Mesenchymal stem cell (in vitro differentiated cells and primary cell): ENCODE data around the gene ENO1.

Source experiments
- DNase-seq: peaks from one replicate; pipeline ENCODE4 v3.0.0-alpha.2; 2013
- H2AFZ ChIP-seq: one replicate; pipeline ENCODE4 v1.6.1; 2013; ENCODE audit warnings: low read depth, mild to moderate bottlenecking, control low read depth, inconsistent platforms, low read length, moderate library complexity
- H2AK5ac ChIP-seq: 2 replicates; pipeline ENCODE4 v1.6.1; 2013; ENCODE audit warnings: low read length, moderate library complexity, mild to moderate bottlenecking, inconsistent platforms; ENCODE audit not compliant: severe bottlenecking
- H2BK120ac ChIP-seq: one replicate; pipeline ENCODE4 v1.6.1; 2013; ENCODE audit warnings: low read depth, mild to moderate bottlenecking, inconsistent platforms, low read length, moderate library complexity
- H2BK12ac ChIP-seq, 2 experiments: one replicate each; pipeline ENCODE4 v1.6.1; 2013; ENCODE audit warnings: inconsistent platforms in 2 of 2, low read length in 2 of 2, mild to moderate bottlenecking in 2 of 2, moderate library complexity in 2 of 2, control low read depth in 1 of 2
- H2BK15ac ChIP-seq: one replicate; pipeline ENCODE4 v1.6.1; 2013; ENCODE audit warnings: mild to moderate bottlenecking, low read depth, inconsistent platforms; ENCODE audit not compliant: poor library complexity, severe bottlenecking
- H2BK5ac ChIP-seq: 2 replicates; pipeline ENCODE4 v1.6.1; 2013; ENCODE audit warnings: low read depth, mild to moderate bottlenecking, low read length, control low read depth, inconsistent platforms; ENCODE audit not compliant: poor library complexity, severe bottlenecking
- H3K14ac ChIP-seq, 2 experiments: one replicate each; pipeline ENCODE4 v1.6.1; 2013; ENCODE audit warnings: inconsistent platforms in 2 of 2, low read length in 2 of 2, control low read depth in 1 of 2, mild to moderate bottlenecking in 1 of 2, moderate library complexity in 1 of 2
- H3K18ac ChIP-seq, 2 experiments: one replicate each; pipeline ENCODE4 v1.6.1; 2013; ENCODE audit warnings: inconsistent platforms in 2 of 2, low read length in 2 of 2, control low read depth in 1 of 2, low read depth in 1 of 2, mild to moderate bottlenecking in 1 of 2
- H3K23ac ChIP-seq, 2 experiments: one replicate each; pipeline ENCODE4 v1.6.1; 2013; ENCODE audit warnings: inconsistent platforms in 2 of 2, low read length in 2 of 2, mild to moderate bottlenecking in 2 of 2, moderate library complexity in 2 of 2, control low read depth in 1 of 2
- H3K27ac ChIP-seq: 2 replicates; pipeline ENCODE4 v1.5.1; 2013; ENCODE audit warnings: mild to moderate bottlenecking, moderate library complexity, low read length, control low read depth, inconsistent platforms; ENCODE audit not compliant: poor library complexity, severe bottlenecking
- H3K27me3 ChIP-seq, 2 experiments: 2 replicates each; pipeline versions ENCODE4 v1.6.1 to v1.7.0; 2013; ENCODE audit warnings: low read length in 2 of 2, mild to moderate bottlenecking in 2 of 2, moderate library complexity in 2 of 2, control low read depth in 1 of 2, inconsistent platforms in 1 of 2; ENCODE audit not compliant: control insufficient read depth in 1 of 2, insufficient read depth in 1 of 2
- H3K36me3 ChIP-seq, 2 experiments: 2 replicates each; pipeline versions ENCODE4 v1.6.1 to v1.7.0; 2013; ENCODE audit warnings: low read length in 2 of 2, control low read depth in 1 of 2, inconsistent platforms in 1 of 2, low read depth in 1 of 2, mild to moderate bottlenecking in 1 of 2; ENCODE audit not compliant: insufficient read depth in 2 of 2, control insufficient read depth in 1 of 2
- H3K4ac ChIP-seq, 2 experiments: one replicate each; pipeline ENCODE4 v1.6.1; 2013; ENCODE audit warnings: inconsistent platforms in 2 of 2, low read length in 2 of 2, mild to moderate bottlenecking in 2 of 2, moderate library complexity in 2 of 2, control low read depth in 1 of 2, low read depth in 1 of 2
- H3K4me1 ChIP-seq: 2 replicates; pipeline ENCODE4 v1.6.1; 2013; ENCODE audit warnings: low read depth, low read length, control low read depth; ENCODE audit not compliant: control insufficient read depth, insufficient read depth
- H3K4me2 ChIP-seq: 2 replicates; pipeline ENCODE4 v1.6.1; 2013; ENCODE audit warnings: low read length, mild to moderate bottlenecking, inconsistent platforms; ENCODE audit not compliant: poor library complexity, severe bottlenecking
- H3K4me3 ChIP-seq, 2 experiments: 2 replicates each; pipeline versions ENCODE4 v1.5.1 to v1.7.0; 2013; ENCODE audit warnings: low read length in 2 of 2, mild to moderate bottlenecking in 2 of 2, control low read depth in 1 of 2, low read depth in 1 of 2; ENCODE audit not compliant: insufficient read depth in 1 of 2
- H3K79me1 ChIP-seq: replicated peaks from 2 replicates; pipeline ENCODE4 v1.6.1; 2013; ENCODE audit warnings: mild to moderate bottlenecking, control low read depth, low read length, inconsistent platforms; ENCODE audit not compliant: poor library complexity, severe bottlenecking
- H3K9ac ChIP-seq: 2 replicates; pipeline ENCODE4 v1.7.0; 2013; ENCODE audit warnings: mild to moderate bottlenecking, low read length, moderate library complexity
- H3K9me3 ChIP-seq: 2 replicates; pipeline ENCODE4 v1.7.0; 2013; ENCODE audit warnings: mild to moderate bottlenecking, low read length; ENCODE audit not compliant: control insufficient read depth
- H4K8ac ChIP-seq: one replicate; pipeline ENCODE4 v1.6.1; 2013; ENCODE audit warnings: inconsistent platforms, mild to moderate bottlenecking, low read length, moderate library complexity
- H4K91ac ChIP-seq: one replicate; pipeline ENCODE4 v1.6.1; 2013; ENCODE audit warnings: mild to moderate bottlenecking, low read length, inconsistent platforms
- WGBS: methylation state at CpG from one replicate; pipeline ENCODE4 v1.1.7; 2013; ENCODE audit warnings: mixed read lengths; 5-methylcytosine and 5-hydroxymethylcytosine counted together

Gene ENO1

DNA sequence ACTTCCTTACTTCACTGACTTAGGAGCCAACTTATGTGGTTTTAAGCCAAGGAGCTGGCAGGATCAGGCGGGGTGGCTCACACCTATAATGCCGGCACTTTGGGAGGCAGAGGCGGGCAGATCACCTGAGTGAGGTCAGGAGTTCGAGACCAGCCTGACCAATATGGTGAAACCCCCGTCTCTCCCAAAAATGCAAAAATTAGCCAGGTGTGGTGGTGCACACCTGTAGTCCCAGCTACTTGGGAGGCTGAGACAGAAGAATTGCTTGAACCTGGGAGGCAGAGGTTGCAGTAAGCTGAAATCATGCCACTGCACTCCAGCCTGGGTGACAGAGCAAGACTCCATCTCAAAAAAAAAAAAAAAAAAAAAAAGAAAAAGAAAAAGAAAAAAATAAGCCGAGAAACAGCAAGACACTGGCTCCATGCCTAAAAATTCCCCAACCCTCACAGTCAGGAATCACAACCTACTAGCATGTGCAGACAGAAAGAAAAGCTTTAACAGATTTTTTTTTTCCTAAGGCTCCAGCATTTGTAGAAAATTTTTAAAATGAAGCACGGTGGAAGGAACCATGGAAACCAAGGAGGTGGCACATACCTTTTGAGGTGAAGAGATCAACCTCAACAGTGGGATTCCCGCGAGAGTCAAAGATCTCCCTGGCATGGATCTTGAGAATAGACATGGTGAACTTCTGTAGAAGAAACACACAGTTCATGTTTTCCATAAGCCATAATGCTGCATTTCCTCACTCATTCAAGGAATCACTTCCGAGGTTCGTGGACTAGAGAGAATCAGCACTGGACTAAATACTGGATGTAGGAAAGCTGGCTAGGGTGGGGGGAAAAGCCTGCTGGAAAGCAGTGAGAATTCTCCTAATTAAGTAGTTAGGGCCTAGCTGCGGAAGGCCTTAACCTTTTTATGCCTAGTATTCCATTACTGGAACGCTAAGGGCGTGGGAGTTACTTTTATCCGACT lies 4.0 kb downstream of the ENO1 start:
- H2BK120ac ChIP-seq = no peak overlapping the region
- no peak for DNase-seq
- H2AK5ac ChIP-seq = no peak overlapping the region
- no peak overlapping the region for H3K14ac ChIP-seq
- peaks cover 42 to 66% of the 10 kb centered on the region in 2 experiments for H3K36me3 ChIP-seq
- no peak overlapping the region for H3K4ac ChIP-seq
- H3K27me3 ChIP-seq = no peaks in the 10 kb centered on the region
- peak overlapping the region; percentile 25 for H3K4me2 ChIP-seq
- H3K9ac ChIP-seq = peak overlapping the region; percentile 97
- no peaks in the 10 kb centered on the region for H3K9me3 ChIP-seq
- H3K23ac ChIP-seq = no peak overlapping the region
- H2BK5ac ChIP-seq = no peak overlapping the region
- peak overlapping the region; percentile 48 for H4K8ac ChIP-seq
- peak overlapping the region in 1 of 2 experiments; percentile 91 for H3K4me3 ChIP-seq
- no peaks in the 10 kb centered on the region for H3K79me1 ChIP-seq
- WGBS = 84% methylated on average over 13 of the region's 15 CpGs
- no peak overlapping the region for H4K91ac ChIP-seq
- peak overlapping the region; percentile 85 for H3K27ac ChIP-seq
- H3K4me1 ChIP-seq = peaks cover 42% of the 10 kb centered on the region
- no peak overlapping the region for H2AFZ ChIP-seq
- H2BK12ac ChIP-seq = no peak overlapping the region
- peak overlapping the region; percentile 11 to 37 for H3K18ac ChIP-seq
- no peak overlapping the region for H2BK15ac ChIP-seq

DNA sequence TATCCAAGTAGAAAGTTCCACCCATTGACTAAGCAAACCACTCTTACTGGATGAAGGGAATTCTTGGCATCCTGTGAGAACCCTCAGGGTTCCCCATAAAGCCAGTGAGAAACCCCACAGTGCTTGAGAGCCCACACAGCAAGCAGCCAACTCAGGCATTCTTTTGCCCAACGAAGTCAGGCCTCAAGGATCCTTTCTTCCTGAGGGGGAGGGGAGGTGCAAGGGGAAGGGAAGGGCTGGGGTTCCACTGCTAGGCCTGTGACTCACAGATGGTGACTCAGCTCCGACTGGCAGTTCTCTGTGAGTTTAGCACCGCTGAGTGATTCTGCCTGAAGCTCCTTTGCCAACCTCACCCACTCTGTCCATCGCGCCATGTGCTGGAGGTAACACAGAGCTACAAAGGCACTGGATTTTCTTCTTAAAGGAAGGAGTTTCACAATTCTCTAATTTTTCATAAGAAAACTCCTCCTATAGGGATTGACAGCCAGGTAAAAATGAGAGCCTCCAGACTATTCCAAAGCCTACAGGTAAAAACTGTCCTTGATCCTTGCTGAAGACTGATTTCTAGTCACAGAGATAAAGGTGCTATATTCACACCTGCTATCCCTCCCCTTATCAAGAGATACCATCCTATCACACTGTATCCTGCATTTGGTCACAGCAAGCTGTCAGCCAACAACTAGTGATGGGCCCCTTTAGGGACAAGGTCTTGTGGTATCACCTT lies 4.8 kb downstream of the ENO1 start:
- WGBS = 1% methylated on average over 5 of the region's 5 CpGs
- Histone ChIP-seq H3K4me3 (peak overlapping the region in 1 of 2 experiments; percentile 49), H2BK15ac (no peak overlapping the region), H3K79me1 (no peaks in the 10 kb centered on the region), H4K91ac (no peak overlapping the region), H4K8ac (peak overlapping the region; percentile 48), H3K18ac (no peak overlapping the region), H3K4me2 (no peak overlapping the region), H2AFZ (no peak overlapping the region), H3K23ac (no peak overlapping the region), H3K9ac (peak overlapping the region; percentile 48), H3K4me1 (peaks cover 41% of the 10 kb centered on the region), H3K27me3 (no peaks in the 10 kb centered on the region), H3K9me3 (no peaks in the 10 kb centered on the region), H2BK12ac (no peak overlapping the region), H3K4ac (no peak overlapping the region), H2BK120ac (no peak overlapping the region), H3K36me3 (peaks cover 47 to 74% of the 10 kb centered on the region in 2 experiments), H3K14ac (no peak overlapping the region), H2BK5ac (no peak overlapping the region), H2AK5ac (no peak overlapping the region), H3K27ac (peak overlapping the region; percentile 86)
- DNase-seq = peak; percentile 98

DNA sequence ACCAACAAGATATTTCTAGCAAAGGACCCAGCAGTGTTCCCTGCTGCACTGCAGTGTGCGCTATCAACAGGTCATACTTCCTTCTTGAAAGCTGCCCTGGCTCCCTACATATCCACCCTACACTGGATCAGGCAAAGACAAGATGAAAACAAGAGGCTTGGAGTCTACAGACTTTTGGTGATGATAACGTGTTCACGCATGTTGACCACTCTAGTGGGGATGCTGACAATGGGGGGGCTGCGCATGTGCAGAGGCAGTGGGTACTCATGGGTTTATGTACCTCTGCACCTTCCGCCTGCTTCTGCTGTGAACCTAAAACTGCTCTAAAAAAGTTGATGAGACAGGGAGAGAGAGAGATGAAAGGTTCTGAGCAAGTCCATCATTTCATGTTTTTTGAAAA lies 5.5 kb downstream of the ENO1 start:
- H2BK15ac ChIP-seq = no peak overlapping the region
- no peak overlapping the region for H4K8ac ChIP-seq
- peak overlapping the region; percentile 63 for H2AK5ac ChIP-seq
- no peak overlapping the region for H3K14ac ChIP-seq
- no peak overlapping the region for H2AFZ ChIP-seq
- H3K9me3 ChIP-seq = no peaks in the 10 kb centered on the region
- H3K23ac ChIP-seq = no peak overlapping the region
- H3K18ac ChIP-seq = peak overlapping the region; percentile 0 to 2
- peaks cover 2% of the 10 kb centered on the region for H3K79me1 ChIP-seq
- H3K4me3 ChIP-seq = peak overlapping the region in 1 of 2 experiments; percentile 49
- no peak overlapping the region for H3K4ac ChIP-seq
- WGBS = 90% methylated on average over 4 of the region's 5 CpGs
- H3K4me1 ChIP-seq = peaks cover 43% of the 10 kb centered on the region
- no peak overlapping the region for H2BK5ac ChIP-seq
- H2BK12ac ChIP-seq = peak overlapping the region in 1 of 2 experiments; percentile 80
- peak overlapping the region; percentile 27 for H3K4me2 ChIP-seq
- H2BK120ac ChIP-seq = no peak overlapping the region
- peak overlapping the region; percentile 37 for H3K9ac ChIP-seq
- peak overlapping the region; percentile 86 for H3K27ac ChIP-seq
- H4K91ac ChIP-seq = no peak overlapping the region
- DNase-seq = no peak
- no peaks in the 10 kb centered on the region for H3K27me3 ChIP-seq
- H3K36me3 ChIP-seq = peaks cover 51 to 81% of the 10 kb centered on the region in 2 experiments

DNA sequence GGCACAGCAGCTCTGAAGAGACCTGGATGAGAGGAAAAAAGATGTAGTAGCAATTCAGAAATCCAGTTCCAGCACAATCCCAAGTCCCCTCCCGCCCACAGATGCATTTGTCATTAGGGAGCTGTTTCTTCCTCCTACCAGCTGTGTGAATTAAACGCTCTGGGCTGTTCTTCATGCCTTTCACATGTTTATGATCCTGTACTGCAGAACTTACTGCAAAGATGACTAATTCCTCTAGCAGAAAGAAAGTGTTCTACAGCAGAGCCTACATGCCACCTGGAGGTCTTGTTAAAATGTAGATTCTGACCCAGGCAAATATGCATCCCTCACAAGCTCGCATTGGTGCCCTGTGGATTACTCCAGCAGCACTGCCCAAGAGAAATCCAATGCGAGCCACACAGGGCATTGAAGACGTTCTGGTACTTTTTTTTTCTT lies 6.5 kb downstream of the ENO1 start:
- H3K4me3 ChIP-seq = peak overlapping the region in 1 of 2 experiments; percentile 17
- H3K4me2 ChIP-seq = no peak overlapping the region
- peak overlapping the region in 1 of 2 experiments; percentile 61 for H3K14ac ChIP-seq
- H2BK120ac ChIP-seq = no peak overlapping the region
- H2AFZ ChIP-seq = no peak overlapping the region
- no peaks in the 10 kb centered on the region for H3K9me3 ChIP-seq
- no peak overlapping the region for H4K91ac ChIP-seq
- H3K36me3 ChIP-seq = peaks cover 57 to 91% of the 10 kb centered on the region in 2 experiments
- peak; percentile 59 for DNase-seq
- no peaks in the 10 kb centered on the region for H3K27me3 ChIP-seq
- no peak overlapping the region for H2BK15ac ChIP-seq
- peak overlapping the region in 1 of 2 experiments; percentile 52 for H3K4ac ChIP-seq
- peaks cover 2% of the 10 kb centered on the region for H3K79me1 ChIP-seq
- WGBS = 76% methylated on average over 5 of the region's 5 CpGs
- H3K9ac ChIP-seq = peak overlapping the region; percentile 37
- H2BK5ac ChIP-seq = no peak overlapping the region
- no peak overlapping the region for H2AK5ac ChIP-seq
- peak overlapping the region; percentile 86 for H3K27ac ChIP-seq
- peaks cover 44% of the 10 kb centered on the region for H3K4me1 ChIP-seq
- no peak overlapping the region for H3K23ac ChIP-seq
- no peak overlapping the region for H2BK12ac ChIP-seq
- no peak overlapping the region for H4K8ac ChIP-seq
- no peak overlapping the region for H3K18ac ChIP-seq
